GM18907 (cell line): Measurements from ENCODE around the gene ARHGAP29.

Experiments
- ATAC-seq: cut with Tn5 transposase; IDR thresholded peaks from one replicate; pipeline ENCODE4 v1.9.1; 2021; ENCODE audit warnings: mild to moderate bottlenecking, moderate library complexity; ENCODE audit not compliant: unreplicated experiment

Gene ARHGAP29

GRCh38 chr1:94126651-94127050 lies 110.7 kb downstream of the ARHGAP29 start:
- no peak for ATAC-seq

GRCh38 chr1:94125551-94126514 lies 111.6 kb downstream of the ARHGAP29 start:
- ATAC-seq, result no peak

- ATAC-seq, result no peak
These were observed 112.8 kb downstream of the ARHGAP29 start for GRCh38 chr1:94124538-94124937.

- no peak for ATAC-seq
These were observed 115.0 kb downstream of the ARHGAP29 start for GRCh38 chr1:94122201-94122970.
